Measurements from ENCODE around the gene NRG4.
"Not testable (repeated sequence)": the region's sequence is repeated elsewhere in the genome, so short reads cannot be mapped to it uniquely, and the experiment has no call there.

The NRG4 gene

DNA sequence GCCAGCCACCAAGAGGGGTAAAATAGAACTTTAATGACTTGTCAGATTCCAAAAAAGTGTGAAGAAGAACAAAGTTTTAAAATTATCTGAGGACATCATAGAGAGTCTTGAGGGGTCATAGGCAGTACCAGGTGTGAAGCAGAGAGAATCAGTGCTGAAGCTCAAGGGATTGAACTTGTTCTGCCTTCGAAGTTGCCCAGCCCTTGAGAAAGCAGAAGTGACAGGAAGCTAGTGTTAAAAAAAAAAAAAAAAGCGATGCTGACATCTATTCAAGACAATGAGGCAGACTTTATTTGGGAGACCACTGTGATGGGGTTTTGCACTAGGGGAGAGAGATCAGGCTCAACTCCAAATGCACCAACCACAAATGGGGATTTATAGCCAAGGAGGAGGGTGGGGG, 86.8 kb downstream of the NRG4 start:
- no peak for DNase-seq

DNA sequence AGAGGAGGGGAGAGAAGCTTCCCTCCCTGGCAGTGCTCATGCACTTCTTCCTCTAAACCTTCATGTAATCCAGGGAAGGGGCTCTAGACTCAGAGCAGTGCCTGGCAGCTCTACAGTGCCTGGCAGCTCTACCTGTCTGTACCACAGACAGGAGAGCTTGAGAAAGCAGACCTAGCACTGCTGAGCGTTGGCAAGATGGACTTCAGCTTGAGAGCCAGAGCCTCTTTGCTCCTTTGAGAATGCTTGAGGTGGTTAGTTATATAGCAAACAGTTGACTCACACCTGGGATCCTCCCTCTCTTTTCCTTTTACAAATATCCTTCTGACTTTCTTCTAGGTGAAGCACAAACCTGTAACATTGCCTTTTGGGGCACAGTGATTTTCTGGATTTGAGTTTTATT, 87.6 kb downstream of the NRG4 start:
- DNase-seq: no peak

DNA sequence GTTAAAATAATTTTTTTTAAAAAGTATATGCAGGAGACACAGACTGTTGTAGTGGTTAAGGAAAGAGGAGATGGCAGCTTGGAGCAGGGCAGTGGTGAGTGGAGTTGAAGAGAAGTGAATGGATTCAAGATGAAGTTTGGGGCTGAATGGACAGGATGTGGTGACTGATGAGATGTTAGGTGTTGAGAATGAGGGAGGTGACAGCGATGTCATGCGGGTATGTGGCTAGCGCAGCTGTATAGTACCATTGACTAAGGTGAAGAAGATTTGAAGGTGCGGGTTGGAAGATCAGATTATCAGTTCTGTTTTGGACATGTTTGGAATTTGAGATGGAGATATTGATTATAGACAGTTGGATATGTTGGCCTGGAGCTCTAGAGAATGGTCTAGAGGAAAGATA, 88.5 kb downstream of the NRG4 start:
- DNase-seq: no peak

DNA sequence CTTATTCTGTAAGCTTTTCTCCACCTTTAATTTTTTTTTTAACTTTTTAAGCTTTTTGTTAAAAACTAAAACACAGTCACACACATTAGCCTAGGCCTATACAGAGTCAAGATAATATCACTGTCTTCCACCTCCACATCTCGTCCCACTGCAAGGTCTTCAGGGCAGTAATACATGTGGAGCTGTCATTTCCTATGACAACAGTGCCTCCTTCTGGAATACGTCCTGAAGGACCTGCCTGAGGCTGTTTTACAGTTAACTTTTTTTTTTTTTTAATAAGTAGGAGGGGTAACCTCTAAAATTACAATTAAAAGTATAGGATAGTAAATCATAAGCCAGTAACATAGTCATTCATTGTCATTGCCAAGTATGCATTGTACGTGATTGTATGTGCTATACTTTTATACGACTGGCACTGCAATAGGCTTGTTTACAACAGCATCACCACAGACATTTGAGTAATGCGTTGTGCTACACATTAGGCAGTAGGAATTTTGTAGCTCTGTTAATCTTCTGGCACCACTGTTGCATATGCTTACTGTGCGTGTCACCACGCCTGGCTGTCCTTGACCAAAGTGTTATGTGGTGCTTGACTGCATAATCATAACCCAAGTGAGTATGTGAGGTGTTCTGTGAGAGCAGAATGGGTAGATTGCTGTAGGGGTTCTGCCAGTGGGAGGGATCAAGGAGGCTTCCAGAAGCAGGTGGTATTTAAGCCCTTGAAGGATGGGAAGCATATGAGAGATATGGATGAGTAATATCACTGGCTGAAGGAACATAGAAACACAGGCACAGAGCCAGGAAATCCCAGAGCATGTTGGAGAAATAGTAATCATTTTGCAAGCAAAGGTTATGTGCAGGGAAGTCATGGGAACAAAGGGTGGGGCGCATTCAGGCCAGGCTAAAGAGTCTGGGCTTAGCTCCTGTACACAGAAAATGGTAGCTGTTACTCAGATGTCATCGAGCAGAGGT, 90.2 kb downstream of the NRG4 start:
- no peak for DNase-seq

DNA sequence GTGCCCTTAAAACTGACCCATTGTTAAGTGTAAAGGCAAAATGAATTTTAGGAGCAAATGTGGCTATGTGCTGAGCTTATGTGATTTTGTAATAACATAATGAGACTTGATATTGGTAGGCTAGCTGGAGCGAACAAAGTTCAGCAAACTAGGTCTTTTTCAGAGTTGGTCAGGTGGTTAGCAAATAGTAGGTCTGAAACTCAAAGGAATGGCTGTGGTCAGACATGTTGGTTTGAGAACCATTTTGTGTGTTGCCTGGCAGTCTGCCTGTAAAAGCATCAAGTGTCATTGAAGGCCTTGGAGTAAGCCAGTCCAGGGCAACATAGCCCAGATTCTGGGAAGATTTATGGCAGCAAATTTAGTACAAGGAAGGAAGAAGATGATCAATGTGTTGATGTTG, 92.1 kb downstream of the NRG4 start:
- DNase-seq: no peak

DNA sequence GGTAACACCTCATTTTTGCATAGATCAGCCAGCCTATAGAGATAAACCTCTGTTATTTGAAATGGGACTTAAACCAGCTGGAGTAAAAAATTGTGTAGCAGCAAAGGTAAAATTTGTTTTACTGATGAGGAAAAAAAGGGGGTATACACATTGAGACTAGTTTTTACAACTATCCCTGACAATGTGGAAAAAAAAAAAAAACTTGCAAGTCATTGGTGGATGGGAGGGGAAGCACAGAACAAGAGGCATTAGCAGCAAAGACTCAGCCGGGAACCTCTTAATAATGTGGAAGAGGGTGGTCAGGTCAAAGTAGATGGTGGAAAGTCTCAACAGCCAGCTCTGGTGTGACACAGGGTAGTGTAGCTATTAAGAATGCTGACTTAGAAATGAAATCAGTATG, 94.1 kb downstream of the NRG4 start:
- DNase-seq: no peak

DNA sequence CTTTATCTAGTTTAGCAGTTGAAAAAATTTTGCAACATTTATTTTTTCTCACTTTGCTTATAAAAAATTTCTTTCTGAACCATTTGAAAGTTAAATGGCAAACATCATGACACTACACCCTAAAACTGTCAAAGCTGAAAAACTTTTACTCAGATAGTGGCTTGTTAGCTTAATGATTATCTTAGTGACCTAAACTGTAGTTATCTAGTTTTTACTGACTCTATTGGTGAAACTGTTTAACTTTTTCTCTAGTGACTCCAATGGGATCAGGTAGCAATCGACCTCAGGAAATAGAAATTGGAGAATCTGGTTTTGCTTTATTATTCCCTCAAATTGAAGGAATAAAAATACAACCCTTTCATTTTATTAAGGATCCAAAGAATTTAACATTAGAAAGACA, 95.2 kb downstream of the NRG4 start:
- no peak for DNase-seq

DNA sequence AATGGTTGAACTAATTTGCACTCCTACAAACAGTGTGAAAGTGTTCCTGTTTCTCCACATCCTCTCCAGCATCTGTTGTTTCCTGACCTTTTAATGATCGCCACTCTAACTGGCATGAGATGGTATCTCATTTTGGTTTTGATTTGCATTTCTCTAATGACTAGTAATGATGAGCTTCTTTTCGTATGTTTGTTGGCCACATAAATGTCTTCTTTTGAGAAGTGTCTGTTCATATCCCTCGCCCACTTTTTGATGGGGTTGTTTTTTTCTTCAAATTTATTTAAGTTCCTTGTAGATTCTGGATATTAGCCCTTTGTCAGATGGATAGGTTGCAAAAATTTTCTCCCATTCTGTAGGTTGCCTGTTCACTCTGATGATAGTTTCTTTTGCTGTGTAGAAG, 101.9 kb downstream of the NRG4 start:
- DNase-seq: not testable (repeated sequence)

DNA sequence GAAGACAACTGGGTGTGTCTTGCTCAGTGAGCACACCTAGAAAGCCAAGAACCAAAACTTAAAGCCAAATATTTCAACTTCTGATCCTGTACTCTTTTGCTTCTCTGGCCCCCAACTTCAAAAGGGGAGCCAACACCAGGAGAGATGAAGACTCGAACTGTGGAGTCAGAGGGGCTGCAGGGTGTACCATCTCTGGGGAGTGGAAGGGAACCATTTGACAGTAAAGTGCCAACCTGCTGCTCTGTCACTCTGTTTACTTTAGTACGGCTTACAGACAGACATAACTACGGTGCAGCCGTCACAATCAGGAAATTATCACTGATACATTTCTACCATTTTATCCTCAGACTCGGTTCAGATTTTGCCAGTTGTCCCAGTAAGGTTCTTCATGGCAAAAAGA, 107.0 kb downstream of the NRG4 start:
- DNase-seq: no peak

DNA sequence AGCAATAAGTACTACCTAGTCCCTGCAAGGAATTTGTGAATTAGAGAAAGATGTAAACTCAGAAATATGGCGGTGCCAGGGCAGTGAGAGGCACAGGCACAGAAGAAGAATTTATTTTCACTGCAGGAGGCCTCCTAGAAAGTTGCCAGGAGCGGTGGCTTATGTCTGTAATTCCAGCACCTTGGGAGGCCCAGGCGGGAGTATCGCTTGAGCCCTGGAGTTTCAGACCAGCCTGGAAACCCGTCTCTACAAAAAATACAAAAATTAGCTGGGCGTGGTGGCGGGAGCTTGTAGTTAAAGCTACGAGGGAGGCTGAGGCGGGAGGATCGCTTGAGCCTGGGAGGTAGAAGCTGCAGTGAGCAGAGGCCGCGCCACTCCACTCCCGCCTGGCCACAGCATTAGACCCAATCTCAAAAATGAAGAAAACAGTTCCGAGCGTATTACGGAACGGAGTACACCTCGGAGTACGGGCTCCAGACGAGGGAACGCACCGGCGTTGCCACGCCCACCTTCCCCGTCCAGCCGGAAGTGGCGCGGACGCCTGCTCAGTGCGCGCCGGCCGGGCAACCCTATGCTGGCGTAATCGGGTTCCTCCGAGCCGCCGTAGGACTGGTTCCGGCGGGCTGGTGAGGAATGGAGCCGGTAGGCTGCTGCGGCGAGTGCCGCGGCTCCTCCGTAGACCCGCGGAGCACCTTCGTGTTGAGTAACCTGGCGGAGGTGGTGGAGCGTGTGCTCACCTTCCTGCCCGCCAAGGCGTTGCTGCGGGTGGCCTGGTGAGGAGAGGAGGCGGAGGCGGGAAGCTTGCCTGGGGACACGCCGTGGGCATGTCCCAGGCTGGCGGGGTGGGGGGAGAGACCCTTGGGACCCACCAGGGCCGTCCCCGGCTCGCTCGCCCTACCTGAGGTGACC, 108.6 kb downstream of the NRG4 start, which contains the start of gene FBXO22:
TSS of gene FBXO22 (plus strand) at position 548 of the 909 bp plus-strand sequence. CDS start at position 634, 86 bp downstream.
- DNase-seq: peak; percentile 91 to 93

DNA sequence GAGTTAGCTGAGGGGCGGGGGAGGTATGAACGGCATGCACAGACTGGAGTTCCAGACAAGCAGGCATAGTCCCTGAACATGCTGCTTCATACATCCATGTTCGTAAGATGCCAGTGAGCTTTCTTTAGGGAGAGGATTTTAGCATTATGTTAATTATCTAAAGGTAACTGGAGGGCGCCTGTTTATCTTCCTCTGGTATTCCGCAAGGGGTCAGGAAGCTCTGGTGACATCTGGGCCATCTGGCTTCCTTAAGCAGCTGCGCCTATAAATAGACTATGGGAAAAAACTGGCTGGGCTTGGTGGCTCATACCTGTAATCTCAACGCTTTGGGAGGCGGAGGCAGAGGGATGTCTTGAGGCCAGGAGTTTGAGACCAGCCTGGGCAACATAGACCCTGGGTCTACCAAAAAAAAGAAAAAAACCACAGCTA, 110.1 kb downstream of the NRG4 start:
- DNase-seq: no peak

DNA sequence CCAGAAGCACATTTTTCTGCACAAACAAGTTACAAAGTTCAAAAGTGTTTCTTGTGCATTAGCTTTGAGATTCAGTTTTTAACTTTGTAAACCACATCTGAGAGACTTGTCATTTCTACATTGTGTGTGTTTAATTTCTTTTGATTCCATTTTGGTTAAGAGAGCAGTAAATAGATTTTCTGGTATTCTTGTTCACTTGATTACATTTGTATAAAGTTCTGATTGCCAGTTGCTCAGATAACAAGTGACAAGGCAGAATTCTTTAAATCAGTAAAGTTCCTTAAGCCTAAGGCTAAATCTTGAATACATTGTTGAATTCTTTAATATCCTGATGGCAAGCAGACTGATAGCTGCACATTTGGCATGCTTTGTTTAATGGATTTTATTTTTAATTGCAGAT, 111.6 kb downstream of the NRG4 start:
- no peak for DNase-seq

DNA sequence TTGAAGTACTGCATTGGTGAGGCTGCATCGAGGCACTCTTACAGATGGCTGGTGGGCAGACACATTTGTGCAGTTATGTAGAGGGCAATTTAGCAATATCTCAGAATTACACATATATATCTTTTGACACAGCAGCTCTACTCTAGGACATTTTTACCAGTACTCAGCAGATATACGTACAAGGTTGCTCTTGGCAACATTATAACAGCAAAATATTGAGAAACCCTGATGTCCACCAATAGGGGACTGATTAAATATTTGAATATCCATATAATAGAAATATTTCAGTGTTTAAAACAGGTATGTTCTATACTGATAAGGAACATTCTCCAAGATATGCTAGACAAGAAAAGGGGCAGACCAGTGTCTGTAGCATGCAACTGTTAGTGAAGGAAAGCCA, 116.5 kb downstream of the NRG4 start:
- DNase-seq: no peak

DNA sequence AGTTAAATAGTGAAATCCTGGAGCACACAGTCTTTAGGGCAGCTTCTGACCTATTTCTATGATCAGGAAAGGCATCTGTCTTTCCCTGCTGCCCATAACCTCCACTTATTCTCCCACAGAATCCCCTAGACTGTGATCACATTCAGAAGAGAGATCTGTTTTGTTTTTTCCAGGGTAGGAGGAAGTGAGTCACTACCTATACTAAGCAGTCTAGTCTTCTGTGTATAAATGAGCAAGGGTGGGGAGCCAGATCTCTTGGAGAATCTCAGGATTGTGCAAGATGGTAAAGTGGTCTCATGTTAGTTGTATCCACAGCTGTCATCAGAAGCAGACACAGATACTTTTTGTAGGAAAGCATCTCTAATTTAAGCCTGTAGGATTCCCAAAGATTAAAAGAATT, 120.3 kb downstream of the NRG4 start:
- no peak for DNase-seq

All from stimulated activated CD4-positive, alpha-beta T cell treated with anti-CD3 and anti-CD28 coated beads, Interleukin-2, amount 100 ng/mL, for 24 hours (primary cell).